Thyroid gland (tissue), 4 donors: ENCODE results near the gene RWDD1.
A peak's percentile ranks its signal among the peaks of the same experiment; 100 is the strongest.

Source experiments
- CTCF ChIP-seq, 6 experiments: fragments of 200-600 bp in 3 of 6; fragments of 450-650 bp in 3 of 6; sonication (generic) in 3 of 6; IDR thresholded peaks; one replicate each; pipeline ENCODE4 v1.5.1; 2016 to 2019; ENCODE audit warnings: antibody characterized with exemption in 6 of 6, mild to moderate bottlenecking in 2 of 6, inconsistent platforms in 1 of 6, moderate library complexity in 1 of 6
- POLR2A ChIP-seq, 2 donors: fragments of 450-650 bp; IDR thresholded peaks; one replicate each; pipeline ENCODE4 v1.6.1; 2017; ENCODE audit warnings: antibody characterized with exemption in 2 of 2, mild to moderate bottlenecking in 2 of 2, moderate library complexity in 1 of 2

GRCh38 chr6:116633685-116634084 lies 62.4 kb downstream of the RWDD1 start:
- peak in 1 of 6 experiments; percentile 4 for TF ChIP-seq CTCF (IDR thresholded peaks at IDR 0.05)
- TF ChIP-seq POLR2A (IDR thresholded peaks at IDR 0.05) = no peak
